Posterior cingulate gyrus (tissue), 11 donors: Measurements from ENCODE around the gene BCAS1.
"Not testable (repeated sequence)": the region's sequence is repeated elsewhere in the genome, so short reads cannot be mapped to it uniquely, and the experiment has no call there.

Experiments
- DNase-seq, 10 donors: peaks; one replicate each; pipeline versions ENCODE4 v3.0.0 to v3.0.0-alpha.2; 2020 to 2021; ENCODE audit warnings: mixed read lengths in 3 of 10
- intact Hi-C: fragments of 100-400 bp; cut with DNase I; formaldehyde crosslinking; loops from one replicate; pipeline ENCODE4 v1.15.1; 2023

The BCAS1 gene

GRCh38 chr20:53937339-53937741 is 133.1 kb downstream of the BCAS1 start:
- no peak for DNase-seq
- intact Hi-C loops: loop anchor here (5.0 kb wide), 1 partner anchor 125 kb away; no protein-coding TSS in a partner anchor

- no peak for DNase-seq
- intact Hi-C loops: loop anchor here (5.0 kb wide), 1 partner anchor 127 kb away; no protein-coding TSS in a partner anchor
Observed at GRCh38 chr20:53935344-53936084, 134.9 kb downstream of the BCAS1 start.

DNA sequence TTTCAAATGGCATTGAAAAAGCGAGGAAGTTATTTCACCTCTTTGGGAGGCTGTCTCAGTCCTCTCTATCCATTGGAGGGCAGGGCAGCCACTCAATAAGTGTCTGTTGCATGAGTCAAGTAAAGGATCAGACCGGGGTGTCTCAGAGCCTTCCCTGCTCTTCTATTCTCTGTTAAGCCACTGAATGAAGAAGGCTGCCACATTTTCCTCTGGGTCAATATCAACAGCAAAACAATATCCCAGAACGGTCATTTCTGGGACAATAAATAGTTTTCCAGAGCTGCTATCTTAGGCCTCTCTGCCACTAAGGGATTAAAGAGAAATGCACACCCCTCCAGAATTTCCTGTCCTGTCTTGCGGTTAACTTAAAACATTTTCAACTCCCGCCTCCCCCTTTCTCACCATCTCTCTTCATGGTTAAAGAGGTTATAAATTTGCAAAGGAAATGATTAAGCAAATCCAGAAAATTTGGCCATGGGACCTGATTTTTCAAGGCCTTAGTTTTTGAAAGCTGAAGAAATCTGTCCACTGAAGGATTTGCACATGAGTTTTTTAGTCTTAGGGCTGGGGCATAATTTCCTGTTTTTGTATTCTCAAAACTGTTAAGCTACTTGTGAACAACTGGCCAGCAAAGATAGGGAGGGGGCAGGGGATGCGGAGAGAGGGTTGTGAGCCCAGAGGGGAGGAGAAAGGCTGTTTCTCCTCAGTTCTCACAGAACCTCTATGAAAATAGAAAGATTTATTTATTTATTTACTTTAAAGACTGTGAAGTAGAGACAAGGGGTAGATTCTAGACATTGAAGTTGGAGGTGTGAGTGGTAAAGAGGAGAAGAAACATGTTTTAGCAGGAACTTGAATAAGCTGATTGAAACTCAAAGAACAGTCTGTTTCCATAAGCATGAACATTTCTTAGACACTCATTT is 135.7 kb downstream of the BCAS1 start:
- intact Hi-C loops: loop anchor here (5.0 kb wide), 1 partner anchor 128 kb away; no protein-coding TSS in a partner anchor
- DNase-seq: no peak

GRCh38 chr20:53933232-53933846 is 137.1 kb downstream of the BCAS1 start:
- DNase-seq: no peak
- intact Hi-C loops: no loop called here

GRCh38 chr20:53932655-53933192 is 137.7 kb downstream of the BCAS1 start:
- intact Hi-C loops: not testable (repeated sequence)

DNA sequence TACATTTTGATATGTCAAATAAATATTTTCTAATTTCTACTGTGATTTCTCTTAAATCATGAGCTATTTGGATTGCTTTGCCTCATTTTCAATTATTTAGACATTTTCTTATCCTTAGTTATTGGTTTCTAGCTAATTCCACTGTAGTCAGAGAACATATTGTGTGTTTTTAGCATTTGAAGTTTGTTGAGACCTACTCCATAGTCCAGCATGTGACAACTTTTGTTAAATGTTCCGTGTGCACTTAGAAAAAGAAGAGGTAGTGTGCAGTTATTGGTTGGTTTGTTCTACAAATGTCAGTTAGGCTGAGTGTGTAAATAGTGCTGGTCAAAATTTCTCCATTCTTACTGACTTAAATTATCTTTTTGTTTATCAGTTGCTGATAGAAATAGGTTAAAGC is 138.8 kb downstream of the BCAS1 start:
- intact Hi-C loops: no loop called here
- no peak for DNase-seq

More at GRCh38 chr20:53932655-53933192, 137.7 kb downstream of the BCAS1 start:
- DNase-seq: not testable (repeated sequence)

- intact Hi-C loops: no loop called here
- no peak for DNase-seq
Observed at GRCh38 chr20:53930651-53931504, 139.5 kb downstream of the BCAS1 start.

DNA sequence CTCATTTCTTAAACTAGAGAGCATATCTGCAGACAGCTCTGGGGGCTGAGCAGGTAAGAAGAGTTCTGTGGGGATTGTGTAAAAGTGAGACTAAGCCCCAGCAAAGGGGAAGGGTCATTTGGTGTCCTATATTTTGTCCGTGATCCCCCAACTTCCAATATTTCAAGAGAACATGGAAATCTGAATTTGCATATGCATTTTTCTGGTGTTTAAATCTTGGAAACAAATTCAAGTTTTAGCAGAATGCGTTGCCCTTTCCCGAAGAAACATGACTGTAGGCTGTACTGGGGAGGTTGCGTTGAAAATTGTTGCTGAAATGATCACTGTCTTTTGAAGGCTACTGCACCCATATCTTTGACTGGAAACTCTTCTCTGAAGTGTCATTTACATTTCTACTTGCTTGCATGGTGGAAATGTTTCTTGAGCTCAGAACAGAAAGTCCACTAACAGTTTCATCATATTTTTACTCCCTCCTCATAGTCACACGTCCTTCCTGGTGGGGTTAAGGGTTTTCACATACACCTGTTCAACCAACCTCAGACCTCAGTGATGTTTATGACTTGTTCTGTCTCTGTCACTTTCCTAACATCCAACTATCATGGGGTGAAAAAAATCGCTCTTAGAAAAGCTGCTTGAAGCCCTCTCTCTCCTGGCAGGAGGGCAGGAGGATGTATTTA is 140.3 kb downstream of the BCAS1 start:
- intact Hi-C loops: no loop called here

DNA sequence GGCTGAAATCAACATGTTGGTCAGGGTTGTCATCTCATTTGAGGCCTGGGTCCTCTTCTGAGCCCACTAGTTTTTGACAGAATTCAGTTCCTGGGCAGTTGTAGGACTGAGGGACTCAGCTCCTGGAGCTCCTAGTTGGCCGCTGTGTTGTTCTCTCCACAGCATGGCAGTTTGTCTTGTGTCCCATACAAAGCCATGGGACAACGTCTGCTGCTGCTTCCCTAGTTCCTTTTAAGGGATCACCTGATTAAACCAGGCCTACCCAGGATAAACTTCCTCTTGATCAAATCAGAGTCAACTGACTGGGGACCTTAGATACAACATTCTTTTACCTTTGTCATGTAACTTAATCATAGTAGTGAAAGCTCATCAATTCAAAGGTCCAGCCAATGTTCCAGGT is 141.0 kb downstream of the BCAS1 start:
- intact Hi-C loops: no loop called here
- no peak for DNase-seq

More for the DNA sequence above, 140.3 kb downstream of the BCAS1 start:
- no peak for DNase-seq

DNA sequence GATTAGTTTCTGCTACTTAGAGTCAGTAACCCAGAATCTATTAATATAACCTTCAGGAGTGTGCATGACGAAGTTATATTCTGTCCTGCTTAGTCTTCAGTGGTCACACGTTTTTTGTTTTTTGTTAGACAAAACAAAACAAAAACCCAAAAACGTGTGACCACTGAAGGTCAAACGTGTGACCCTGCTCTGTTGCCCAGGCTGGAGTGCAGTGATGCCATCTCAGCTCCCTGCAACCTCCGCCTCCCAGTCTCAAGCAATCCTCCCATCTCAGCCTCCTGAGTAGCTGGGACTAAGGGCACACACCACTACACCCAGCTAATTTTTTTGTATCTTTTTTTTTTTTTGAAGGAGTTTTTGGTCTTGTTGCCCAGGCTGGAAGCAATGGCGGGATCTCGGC is 142.4 kb downstream of the BCAS1 start:
- intact Hi-C loops: no loop called here
- no peak for DNase-seq

- no peak for DNase-seq
- intact Hi-C loops: no loop called here
Observed at GRCh38 chr20:53926428-53927028, 143.9 kb downstream of the BCAS1 start.

GRCh38 chr20:53925651-53926401 is 144.6 kb downstream of the BCAS1 start:
- no peak for DNase-seq
- intact Hi-C loops: no loop called here

GRCh38 chr20:53923566-53924369 is 146.6 kb downstream of the BCAS1 start:
- no peak for DNase-seq
- intact Hi-C loops: no loop called here

DNA sequence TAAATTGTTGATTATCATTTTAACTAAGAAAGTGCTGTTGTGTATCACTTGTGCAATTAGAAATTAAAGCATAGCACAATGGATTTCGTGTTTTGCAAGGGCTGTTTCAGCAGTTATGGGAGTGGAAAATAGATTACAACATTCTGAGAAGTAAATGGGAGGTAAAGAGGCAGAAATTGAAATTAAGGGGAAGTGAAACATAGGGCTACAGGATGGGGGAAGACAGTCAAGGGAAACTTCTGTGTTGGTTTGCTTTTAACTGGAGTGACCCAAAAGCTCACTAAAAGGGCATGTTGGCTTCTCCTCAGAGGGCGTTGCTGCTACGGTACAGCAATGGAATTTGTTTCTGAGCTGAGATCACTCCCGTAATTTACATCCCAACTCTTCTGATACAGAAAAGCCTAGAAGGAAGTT is 147.5 kb downstream of the BCAS1 start:
- intact Hi-C loops: no loop called here

GRCh38 chr20:53921443-53921973 is 148.9 kb downstream of the BCAS1 start:
- intact Hi-C loops: no loop called here
- DNase-seq: no peak

More for the DNA sequence above, 147.5 kb downstream of the BCAS1 start:
- DNase-seq: no peak

GRCh38 chr20:53920647-53921245 is 149.6 kb downstream of the BCAS1 start:
- intact Hi-C loops: no loop called here
- DNase-seq: no peak
